HG03103 (cell line): Measurements from ENCODE around the gene AGAP1.
A peak's percentile ranks its signal among the peaks of the same experiment; 100 is the strongest.
"Not testable (repeated sequence)": the region's sequence is repeated elsewhere in the genome, so short reads cannot be mapped to it uniquely, and the experiment has no call there.

Experiments used
- ATAC-seq: cut with Tn5 transposase; IDR thresholded peaks from one replicate; pipeline ENCODE4 v1.9.1; 2021; ENCODE audit warnings: low read depth; ENCODE audit not compliant: unreplicated experiment

Gene AGAP1

GRCh38 chr2:235747001-235747785 is 253.3 kb downstream of the AGAP1 start:
- no peak for ATAC-seq

- no peak for ATAC-seq
These were observed 253.9 kb downstream of the AGAP1 start for GRCh38 chr2:235747786-235748091.

GRCh38 chr2:235749121-235749770 is 255.4 kb downstream of the AGAP1 start:
- no peak for ATAC-seq

GRCh38 chr2:235749771-235750160 is 255.9 kb downstream of the AGAP1 start:
- ATAC-seq = no peak

- no peak for ATAC-seq
These were observed 259.0 kb downstream of the AGAP1 start for GRCh38 chr2:235752846-235753245.

- no peak for ATAC-seq
These were observed 260.7 kb downstream of the AGAP1 start for GRCh38 chr2:235754357-235755207.

- no peak for ATAC-seq
These were observed 262.6 kb downstream of the AGAP1 start for GRCh38 chr2:235756491-235756890.

- no peak for ATAC-seq
These were observed 263.4 kb downstream of the AGAP1 start for GRCh38 chr2:235757212-235757611.

GRCh38 chr2:235757640-235758039 is 263.8 kb downstream of the AGAP1 start:
- no peak for ATAC-seq

GRCh38 chr2:235762832-235763598 is 269.2 kb downstream of the AGAP1 start:
- ATAC-seq = no peak

- ATAC-seq = no peak
These were observed 270.0 kb downstream of the AGAP1 start for GRCh38 chr2:235763816-235764215.

GRCh38 chr2:235764478-235764877 is 270.6 kb downstream of the AGAP1 start:
- ATAC-seq = not testable (repeated sequence)

- no peak for ATAC-seq
These were observed 271.5 kb downstream of the AGAP1 start for GRCh38 chr2:235765181-235765820.

GRCh38 chr2:235766278-235766677 is 272.4 kb downstream of the AGAP1 start:
- peak; percentile 68 for ATAC-seq

GRCh38 chr2:235768606-235769005 is 274.8 kb downstream of the AGAP1 start:
- no peak for ATAC-seq

- no peak for ATAC-seq
These were observed 275.2 kb downstream of the AGAP1 start for GRCh38 chr2:235769046-235769445.

GRCh38 chr2:235770909-235771820 is 277.3 kb downstream of the AGAP1 start:
- no peak for ATAC-seq

- ATAC-seq = no peak
These were observed 279.5 kb downstream of the AGAP1 start for GRCh38 chr2:235773188-235773928.
